Esophagus muscularis mucosa (tissue), 4 donors: ENCODE data around the gene GTF2IRD1.
A peak's percentile ranks its signal among the peaks of the same experiment; 100 is the strongest.

Source experiments
- CTCF ChIP-seq, 3 experiments: fragments of 200-600 bp in 2 of 3; fragments of 450-650 bp in 1 of 3; sonication (generic) in 2 of 3; IDR thresholded peaks; one replicate each; pipeline ENCODE4 v1.5.1; 2017 to 2019; ENCODE audit warnings: antibody characterized with exemption in 3 of 3, mild to moderate bottlenecking in 2 of 3, moderate library complexity in 1 of 3
- EP300 ChIP-seq: sonication (generic); formaldehyde crosslinking; IDR thresholded peaks from one replicate; pipeline ENCODE4 v1.6.1; 2017; ENCODE audit warnings: antibody characterized with exemption
- POLR2A ChIP-seq: fragments of 450-650 bp; IDR thresholded peaks from one replicate; pipeline ENCODE4 v1.6.1; 2017; ENCODE audit warnings: antibody characterized with exemption, moderate library complexity, mild to moderate bottlenecking, low read depth
- POLR2AphosphoS5 ChIP-seq, 2 donors: sonication (generic); formaldehyde crosslinking; IDR thresholded peaks; one replicate each; pipeline ENCODE4 v1.6.1; 2017; ENCODE audit warnings: antibody characterized with exemption in 2 of 2

- no peak for TF ChIP-seq CTCF (IDR thresholded peaks at IDR 0.05)
- no peak for TF ChIP-seq POLR2A
- peak; percentile 27 for TF ChIP-seq EP300
- TF ChIP-seq POLR2AphosphoS5 (IDR thresholded peaks at IDR 0.05): peak; percentile 28 to 46
Measured at GRCh38 chr7:74501298-74501697, 47.6 kb downstream of the GTF2IRD1 start.
